ENCODE results near the gene TP73.

Gene TP73

GRCh38 chr1:3657578-3658230 is 5.4 kb downstream of the TP73 start:
- Histone ChIP-seq H3K4me3 (ENCODE audit: low read depth, low read length) (no peak overlapping the region), H3K9me3 (ENCODE audit: control insufficient read depth, insufficient read depth, low read depth, low read length) (no peaks in the 10 kb centered on the region), H3K36me3 (ENCODE audit: control insufficient read depth, insufficient read depth, low read length) (no peaks in the 10 kb centered on the region), H3K9ac (ENCODE audit: low read length) (no peak overlapping the region), H3K27ac (ENCODE audit: low read depth, low read length) (no peak overlapping the region), H3K4me1 (ENCODE audit: control insufficient read depth, insufficient read depth, low read length) (peaks cover 11% of the 10 kb centered on the region), H3K27me3 (ENCODE audit: control insufficient read depth, insufficient read depth, low read length) (peaks cover 65% of the 10 kb centered on the region)

GRCh38 chr1:3658231-3658615 is 5.9 kb downstream of the TP73 start:
- no peak overlapping the region for H3K4me3 ChIP-seq (ENCODE audit: low read depth, low read length)
- H3K9me3 ChIP-seq (ENCODE audit: control insufficient read depth, insufficient read depth, low read depth, low read length): no peaks in the 10 kb centered on the region
- peaks cover 9% of the 10 kb centered on the region; the same call in 1 of the 2 replicates for H3K4me1 ChIP-seq (ENCODE audit: control insufficient read depth, insufficient read depth, low read length)
- peaks cover 62% of the 10 kb centered on the region for H3K27me3 ChIP-seq (ENCODE audit: control insufficient read depth, insufficient read depth, low read length)
- H3K36me3 ChIP-seq (ENCODE audit: control insufficient read depth, insufficient read depth, low read length): no peaks in the 10 kb centered on the region
- no peak overlapping the region for H3K27ac ChIP-seq (ENCODE audit: low read depth, low read length)
- H3K9ac ChIP-seq (ENCODE audit: low read length): no peak overlapping the region

GRCh38 chr1:3659093-3659492 is 6.8 kb downstream of the TP73 start:
- Histone ChIP-seq H3K27me3 (ENCODE audit: control insufficient read depth, insufficient read depth, low read length) (peaks cover 53% of the 10 kb centered on the region), H3K36me3 (ENCODE audit: control insufficient read depth, insufficient read depth, low read length) (no peaks in the 10 kb centered on the region), H3K9me3 (ENCODE audit: control insufficient read depth, insufficient read depth, low read depth, low read length) (no peaks in the 10 kb centered on the region), H3K9ac (ENCODE audit: low read length) (no peak overlapping the region), H3K4me3 (ENCODE audit: low read depth, low read length) (no peak overlapping the region), H3K4me1 (ENCODE audit: control insufficient read depth, insufficient read depth, low read length) (peaks cover 9% of the 10 kb centered on the region; the same call in 1 of the 2 replicates), H3K27ac (ENCODE audit: low read depth, low read length) (no peak overlapping the region)

GRCh38 chr1:3660704-3661103 is 8.4 kb downstream of the TP73 start:
- Histone ChIP-seq H3K9me3 (ENCODE audit: control insufficient read depth, insufficient read depth, low read depth, low read length) (no peaks in the 10 kb centered on the region), H3K4me1 (ENCODE audit: control insufficient read depth, insufficient read depth, low read length) (peaks cover 9% of the 10 kb centered on the region; the same call in 1 of the 2 replicates), H3K4me3 (ENCODE audit: low read depth, low read length) (no peak overlapping the region), H3K27ac (ENCODE audit: low read depth, low read length) (no peak overlapping the region), H3K9ac (ENCODE audit: low read length) (no peak overlapping the region), H3K27me3 (ENCODE audit: control insufficient read depth, insufficient read depth, low read length) (peaks cover 37% of the 10 kb centered on the region), H3K36me3 (ENCODE audit: control insufficient read depth, insufficient read depth, low read length) (no peaks in the 10 kb centered on the region)

GRCh38 chr1:3661631-3662030 is 9.3 kb downstream of the TP73 start:
- Histone ChIP-seq H3K27ac (ENCODE audit: low read depth, low read length) (no peak overlapping the region), H3K27me3 (ENCODE audit: control insufficient read depth, insufficient read depth, low read length) (peaks cover 28% of the 10 kb centered on the region), H3K9ac (ENCODE audit: low read length) (no peak overlapping the region), H3K4me3 (ENCODE audit: low read depth, low read length) (no peak overlapping the region), H3K36me3 (ENCODE audit: control insufficient read depth, insufficient read depth, low read length) (no peaks in the 10 kb centered on the region), H3K4me1 (ENCODE audit: control insufficient read depth, insufficient read depth, low read length) (peaks cover 9% of the 10 kb centered on the region; the same call in 1 of the 2 replicates), H3K9me3 (ENCODE audit: control insufficient read depth, insufficient read depth, low read depth, low read length) (no peaks in the 10 kb centered on the region)

- Histone ChIP-seq H3K9ac (ENCODE audit: low read length) (no peak overlapping the region), H3K4me1 (ENCODE audit: control insufficient read depth, insufficient read depth, low read length) (peaks cover 9% of the 10 kb centered on the region; the same call in 1 of the 2 replicates), H3K4me3 (ENCODE audit: low read depth, low read length) (no peak overlapping the region), H3K27ac (ENCODE audit: low read depth, low read length) (no peak overlapping the region), H3K36me3 (ENCODE audit: control insufficient read depth, insufficient read depth, low read length) (no peaks in the 10 kb centered on the region), H3K9me3 (ENCODE audit: control insufficient read depth, insufficient read depth, low read depth, low read length) (no peaks in the 10 kb centered on the region), H3K27me3 (ENCODE audit: control insufficient read depth, insufficient read depth, low read length) (peaks cover 23% of the 10 kb centered on the region)
Observed at GRCh38 chr1:3662080-3662671, 9.9 kb downstream of the TP73 start.

- no peak overlapping the region for H3K9ac ChIP-seq (ENCODE audit: low read length)
- peaks cover 6% of the 10 kb centered on the region; the same call in 1 of the 2 replicates for H3K4me1 ChIP-seq (ENCODE audit: control insufficient read depth, insufficient read depth, low read length)
- H3K27me3 ChIP-seq (ENCODE audit: control insufficient read depth, insufficient read depth, low read length): peaks cover 23% of the 10 kb centered on the region; the same call in 1 of the 2 replicates
- no peak overlapping the region for H3K4me3 ChIP-seq (ENCODE audit: low read depth, low read length)
- no peak overlapping the region for H3K27ac ChIP-seq (ENCODE audit: low read depth, low read length)
- H3K36me3 ChIP-seq (ENCODE audit: control insufficient read depth, insufficient read depth, low read length): no peaks in the 10 kb centered on the region
- H3K9me3 ChIP-seq (ENCODE audit: control insufficient read depth, insufficient read depth, low read depth, low read length): no peaks in the 10 kb centered on the region
Observed at GRCh38 chr1:3663999-3664699, 11.8 kb downstream of the TP73 start.

GRCh38 chr1:3664700-3665375 is 12.5 kb downstream of the TP73 start:
- Histone ChIP-seq H3K27me3 (ENCODE audit: control insufficient read depth, insufficient read depth, low read length) (peaks cover 25% of the 10 kb centered on the region; the same call in 1 of the 2 replicates), H3K9me3 (ENCODE audit: control insufficient read depth, insufficient read depth, low read depth, low read length) (no peaks in the 10 kb centered on the region), H3K27ac (ENCODE audit: low read depth, low read length) (no peak overlapping the region), H3K36me3 (ENCODE audit: control insufficient read depth, insufficient read depth, low read length) (no peaks in the 10 kb centered on the region), H3K9ac (ENCODE audit: low read length) (no peak overlapping the region), H3K4me3 (ENCODE audit: low read depth, low read length) (no peak overlapping the region), H3K4me1 (ENCODE audit: control insufficient read depth, insufficient read depth, low read length) (peaks cover 7% of the 10 kb centered on the region; the same call in 1 of the 2 replicates)

- no peak overlapping the region for H3K4me3 ChIP-seq (ENCODE audit: low read depth, low read length)
- H3K9me3 ChIP-seq (ENCODE audit: control insufficient read depth, insufficient read depth, low read depth, low read length): no peaks in the 10 kb centered on the region
- no peaks in the 10 kb centered on the region for H3K36me3 ChIP-seq (ENCODE audit: control insufficient read depth, insufficient read depth, low read length)
- H3K27me3 ChIP-seq (ENCODE audit: control insufficient read depth, insufficient read depth, low read length): peaks cover 43% of the 10 kb centered on the region; the same call in 1 of the 2 replicates
- no peak overlapping the region for H3K9ac ChIP-seq (ENCODE audit: low read length)
- no peak overlapping the region for H3K27ac ChIP-seq (ENCODE audit: low read depth, low read length)
- H3K4me1 ChIP-seq (ENCODE audit: control insufficient read depth, insufficient read depth, low read length): peaks cover 19% of the 10 kb centered on the region; the same call in 1 of the 2 replicates
Observed at GRCh38 chr1:3668148-3668547, 15.8 kb downstream of the TP73 start.

- H3K9ac ChIP-seq (ENCODE audit: low read length): no peak overlapping the region
- no peak overlapping the region for H3K4me3 ChIP-seq (ENCODE audit: low read depth, low read length)
- H3K27me3 ChIP-seq (ENCODE audit: control insufficient read depth, insufficient read depth, low read length): peaks cover 49% of the 10 kb centered on the region; the same call in 1 of the 2 replicates
- H3K36me3 ChIP-seq (ENCODE audit: control insufficient read depth, insufficient read depth, low read length): no peaks in the 10 kb centered on the region
- H3K27ac ChIP-seq (ENCODE audit: low read depth, low read length): no peak overlapping the region
- no peaks in the 10 kb centered on the region for H3K9me3 ChIP-seq (ENCODE audit: control insufficient read depth, insufficient read depth, low read depth, low read length)
- H3K4me1 ChIP-seq (ENCODE audit: control insufficient read depth, insufficient read depth, low read length): peaks cover 21% of the 10 kb centered on the region; the same call in 1 of the 2 replicates
Observed at GRCh38 chr1:3668585-3669300, 16.4 kb downstream of the TP73 start.
